ENCODE measurements around the gene ZNF488.

DNA sequence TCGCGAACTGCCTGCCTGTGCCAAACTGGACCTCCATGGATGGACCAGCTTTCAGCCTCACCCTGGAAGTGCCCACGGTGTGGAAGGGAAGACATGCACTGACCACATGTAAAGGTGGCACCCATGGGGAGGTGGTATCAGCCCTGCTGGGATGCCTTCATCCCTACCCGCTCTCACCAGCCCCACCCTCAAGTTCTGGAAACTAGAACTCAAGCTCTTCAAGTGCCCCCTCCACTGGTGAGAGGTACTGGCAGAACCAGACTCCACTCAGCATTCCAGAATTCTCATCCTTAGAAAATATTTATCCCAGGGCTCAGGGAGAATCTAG, 5.9 kb downstream of the ZNF488 start:
- TF ChIP-seq EZH2 (IDR thresholded peaks at IDR 0.05) (no peak), POLR2AphosphoS5 (IDR thresholded peaks at IDR 0.05; ENCODE audit: borderline replicate concordance, low read depth, low read length) (no peak)

Data from SK-N-MC (cell line).